Caki2 (cell line): Measurements from ENCODE around the gene GRIK3. TPM values are rescaled to one million over a fixed set of nuclear protein-coding genes. Genes with fewer than 3 reads are reported as not detected.

Source experiments
- DNase-seq: peaks from one replicate; pipeline ENCODE4 v3.0.0-alpha.2; 2015; ENCODE audit warnings: low read depth
- in situ Hi-C: cut with HindIII; loops from 2 replicates; pipeline ENCODE4 v1.10.0; 2016; ENCODE audit warnings: low sequenced_read_pairs, low pct_unique_long_range_greater_than_20kb, mixed read lengths
- total RNA-seq: library from RNA; depleted of rRNA; stranded (reverse); fragments of >200 nt; shearing (Covaris generic); gene quantifications from 2 replicates; pipeline ENCODE4 v1.2.3, GENCODE V29; 2014; ENCODE audit warnings: low replicate concordance

GRIK3 gene
- total RNA-seq, 1 experiment from 2014 or later, result not detected

GRCh38 chr1:36964830-36965229 is 69.5 kb downstream of the GRIK3 start:
- DNase-seq, result no peak
- in situ Hi-C loops, result no loop called here

GRCh38 chr1:36963006-36963405 is 71.3 kb downstream of the GRIK3 start:
- in situ Hi-C loops, result no loop called here
- no peak for DNase-seq

GRCh38 chr1:36961062-36961615 is 73.2 kb downstream of the GRIK3 start:
- in situ Hi-C loops, result no loop called here
- DNase-seq, result no peak

- no peak for DNase-seq
- in situ Hi-C loops, result no loop called here
Observed at GRCh38 chr1:36956570-36956969, 77.7 kb downstream of the GRIK3 start.

- in situ Hi-C loops, result no loop called here
- no peak for DNase-seq
Observed at GRCh38 chr1:36955016-36955415, 79.3 kb downstream of the GRIK3 start.

GRCh38 chr1:36953061-36953460 is 81.3 kb downstream of the GRIK3 start:
- DNase-seq, result no peak
- in situ Hi-C loops, result no loop called here

- in situ Hi-C loops, result no loop called here
- no peak for DNase-seq
Observed at GRCh38 chr1:36951761-36952160, 82.6 kb downstream of the GRIK3 start.

GRCh38 chr1:36951292-36951750 is 83.0 kb downstream of the GRIK3 start:
- DNase-seq, result no peak
- in situ Hi-C loops, result no loop called here

GRCh38 chr1:36950604-36951291 is 83.6 kb downstream of the GRIK3 start:
- in situ Hi-C loops, result no loop called here
- DNase-seq, result no peak

GRCh38 chr1:36948606-36949005 is 85.7 kb downstream of the GRIK3 start:
- in situ Hi-C loops, result no loop called here
- no peak for DNase-seq

GRCh38 chr1:36948147-36948546 is 86.2 kb downstream of the GRIK3 start:
- no peak for DNase-seq
- in situ Hi-C loops, result no loop called here

GRCh38 chr1:36947384-36947783 is 86.9 kb downstream of the GRIK3 start:
- no peak for DNase-seq
- in situ Hi-C loops, result no loop called here

- in situ Hi-C loops, result no loop called here
Observed at GRCh38 chr1:36944883-36945282, 89.4 kb downstream of the GRIK3 start.

GRCh38 chr1:36942148-36942547 is 92.2 kb downstream of the GRIK3 start:
- in situ Hi-C loops, result no loop called here
- no peak for DNase-seq

More at GRCh38 chr1:36944883-36945282, 89.4 kb downstream of the GRIK3 start:
- DNase-seq, result no peak

GRCh38 chr1:36941316-36941978 is 92.9 kb downstream of the GRIK3 start:
- DNase-seq, result no peak
- in situ Hi-C loops, result no loop called here

GRCh38 chr1:36938819-36939218 is 95.5 kb downstream of the GRIK3 start:
- no peak for DNase-seq
- in situ Hi-C loops, result no loop called here

- no peak for DNase-seq
- in situ Hi-C loops, result no loop called here
Observed at GRCh38 chr1:36937371-36937770, 96.9 kb downstream of the GRIK3 start.

- in situ Hi-C loops, result no loop called here
Observed at GRCh38 chr1:36934061-36934460, 100.3 kb downstream of the GRIK3 start.

GRCh38 chr1:36927826-36928225 is 106.5 kb downstream of the GRIK3 start:
- DNase-seq, result no peak
- in situ Hi-C loops, result no loop called here

More at GRCh38 chr1:36934061-36934460, 100.3 kb downstream of the GRIK3 start:
- DNase-seq, result no peak
